Measurements from ENCODE around the gene SLC25A12. TPM values are rescaled to one million over a fixed set of nuclear protein-coding genes. Genes with fewer than 3 reads are reported as not detected.

Gene SLC25A12
- polyA plus RNA-seq, 2 of the 4 experiments (the other 2 are of a cell fraction), result 12.5 to 26.8 TPM

- no peaks in the 10 kb centered on the region for H3K4me1 ChIP-seq
- ATAC-seq, result no peak
- TF ChIP-seq NPAS2 (CRISPR knock-in tag; IDR thresholded peaks at IDR 0.05; ENCODE audit: borderline replicate concordance) (no peak), FOSB (CRISPR knock-in tag; IDR thresholded peaks at IDR 0.05) (no peak), ZC3H11A (IDR thresholded peaks at IDR 0.05) (no peak), GATA3 (IDR thresholded peaks at IDR 0.05; ENCODE audit: borderline replicate concordance) (no peak), CEBPB (IDR thresholded peaks at IDR 0.05) (no peak), NR3C1 (IDR thresholded peaks at IDR 0.05) (no peak), HOXA7 (CRISPR knock-in tag; IDR thresholded peaks at IDR 0.05) (no peak), KDM5A (IDR thresholded peaks at IDR 0.05) (no peak), PHF8 (IDR thresholded peaks at IDR 0.05; ENCODE audit: borderline replicate concordance, low read depth) (no peak), NFE2L2 (conservative IDR thresholded peaks at IDR 0.05; ENCODE audit: low read length) (no peak), MAZ (IDR thresholded peaks at IDR 0.05; ENCODE audit: borderline replicate concordance, low read depth, low read length) (no peak), HEYL (CRISPR knock-in tag; IDR thresholded peaks at IDR 0.05) (no peak), BCL3 (IDR thresholded peaks at IDR 0.05) (no peak), CBX8 (IDR thresholded peaks at IDR 0.05) (no peak), HDAC2 (IDR thresholded peaks at IDR 0.05) (no peak), CHD2 (IDR thresholded peaks at IDR 0.05; ENCODE audit: low read length, partially characterized antibody) (no peak), RFX5 (IDR thresholded peaks at IDR 0.05) (no peak), JUNB (IDR thresholded peaks at IDR 0.05) (no peak), HOXB5 (CRISPR knock-in tag; IDR thresholded peaks at IDR 0.05) (no peak), FOXS1 (CRISPR knock-in tag; IDR thresholded peaks at IDR 0.05) (no peak)
- H3K9me3 ChIP-seq, result no peaks in the 10 kb centered on the region
- CTCF ChIA-PET, result interaction anchor here (0.6 kb wide), 1 partner anchor 197 kb away, joined by 4 read pairs; no protein-coding TSS in a partner anchor
- no peak for FAIRE-seq
- H3K27ac ChIP-seq, result no peak overlapping the region
- DNase-seq (ENCODE audit: low read depth in 1 of 2, low spot score in 1 of 2), result no peak
- H3K4me3 ChIP-seq, result no peak overlapping the region
- 89% methylated on average over 3 of the region's 3 CpGs for WGBS (ENCODE audit: missing lambda C conversion rate)
- POLR2A ChIA-PET, result no interaction called here
- H3K4me2 ChIP-seq, result no peak overlapping the region
Measured at GRCh38 chr2:171792157-171792556, 101.9 kb downstream of the SLC25A12 start.

GRCh38 chr2:171791361-171791760 lies 102.7 kb downstream of the SLC25A12 start:
- POLR2A ChIA-PET, result no interaction called here
- 83% methylated on average over 4 of the region's 4 CpGs for WGBS (ENCODE audit: missing lambda C conversion rate)
- CTCF ChIA-PET, result interaction anchor here (0.9 to 1.8 kb wide), 3 partner anchors 19 to 313 kb away, joined by 3 to 8 read pairs (median 5); no protein-coding TSS in a partner anchor
- no peak overlapping the region for H3K4me3 ChIP-seq
- H3K27ac ChIP-seq, result no peak overlapping the region
- TF ChIP-seq HOXA7 (CRISPR knock-in tag; IDR thresholded peaks at IDR 0.05) (no peak), RCOR1 (IDR thresholded peaks at IDR 0.05; ENCODE audit: low read depth, low read length) (no peak), HOXB5 (CRISPR knock-in tag; IDR thresholded peaks at IDR 0.05) (no peak), SMC3 (IDR thresholded peaks at IDR 0.05) (no peak), JUNB (IDR thresholded peaks at IDR 0.05) (no peak), BHLHE40 (IDR thresholded peaks at IDR 0.05; ENCODE audit: low read depth, low read length) (no peak), CHD4 (IDR thresholded peaks at IDR 0.05; ENCODE audit: borderline replicate concordance) (no peak), HEYL (CRISPR knock-in tag; IDR thresholded peaks at IDR 0.05) (no peak), HDAC2 (IDR thresholded peaks at IDR 0.05) (no peak), TFCP2L1 (CRISPR knock-in tag; IDR thresholded peaks at IDR 0.05) (no peak), FOXS1 (CRISPR knock-in tag; IDR thresholded peaks at IDR 0.05) (no peak)
- TF ChIP-seq, protein P1, sequence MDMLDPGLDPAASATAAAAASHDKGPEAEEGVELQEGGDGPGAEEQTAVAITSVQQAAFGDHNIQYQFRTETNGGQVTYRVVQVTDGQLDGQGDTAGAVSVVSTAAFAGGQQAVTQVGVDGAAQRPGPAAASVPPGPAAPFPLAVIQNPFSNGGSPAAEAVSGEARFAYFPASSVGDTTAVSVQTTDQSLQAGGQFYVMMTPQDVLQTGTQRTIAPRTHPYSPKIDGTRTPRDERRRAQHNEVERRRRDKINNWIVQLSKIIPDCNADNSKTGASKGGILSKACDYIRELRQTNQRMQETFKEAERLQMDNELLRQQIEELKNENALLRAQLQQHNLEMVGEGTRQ (IDR thresholded peaks at IDR 0.05), result no peak
- TF ChIP-seq, protein P2, sequence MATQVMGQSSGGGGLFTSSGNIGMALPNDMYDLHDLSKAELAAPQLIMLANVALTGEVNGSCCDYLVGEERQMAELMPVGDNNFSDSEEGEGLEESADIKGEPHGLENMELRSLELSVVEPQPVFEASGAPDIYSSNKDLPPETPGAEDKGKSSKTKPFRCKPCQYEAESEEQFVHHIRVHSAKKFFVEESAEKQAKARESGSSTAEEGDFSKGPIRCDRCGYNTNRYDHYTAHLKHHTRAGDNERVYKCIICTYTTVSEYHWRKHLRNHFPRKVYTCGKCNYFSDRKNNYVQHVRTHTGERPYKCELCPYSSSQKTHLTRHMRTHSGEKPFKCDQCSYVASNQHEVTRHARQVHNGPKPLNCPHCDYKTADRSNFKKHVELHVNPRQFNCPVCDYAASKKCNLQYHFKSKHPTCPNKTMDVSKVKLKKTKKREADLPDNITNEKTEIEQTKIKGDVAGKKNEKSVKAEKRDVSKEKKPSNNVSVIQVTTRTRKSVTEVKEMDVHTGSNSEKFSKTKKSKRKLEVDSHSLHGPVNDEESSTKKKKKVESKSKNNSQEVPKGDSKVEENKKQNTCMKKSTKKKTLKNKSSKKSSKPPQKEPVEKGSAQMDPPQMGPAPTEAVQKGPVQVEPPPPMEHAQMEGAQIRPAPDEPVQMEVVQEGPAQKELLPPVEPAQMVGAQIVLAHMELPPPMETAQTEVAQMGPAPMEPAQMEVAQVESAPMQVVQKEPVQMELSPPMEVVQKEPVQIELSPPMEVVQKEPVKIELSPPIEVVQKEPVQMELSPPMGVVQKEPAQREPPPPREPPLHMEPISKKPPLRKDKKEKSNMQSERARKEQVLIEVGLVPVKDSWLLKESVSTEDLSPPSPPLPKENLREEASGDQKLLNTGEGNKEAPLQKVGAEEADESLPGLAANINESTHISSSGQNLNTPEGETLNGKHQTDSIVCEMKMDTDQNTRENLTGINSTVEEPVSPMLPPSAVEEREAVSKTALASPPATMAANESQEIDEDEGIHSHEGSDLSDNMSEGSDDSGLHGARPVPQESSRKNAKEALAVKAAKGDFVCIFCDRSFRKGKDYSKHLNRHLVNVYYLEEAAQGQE (IDR thresholded peaks at IDR 0.05), result no peak
- H3K4me1 ChIP-seq, result no peaks in the 10 kb centered on the region
- H3K4me2 ChIP-seq, result no peak overlapping the region
- DNase-seq (ENCODE audit: low read depth in 1 of 2, low spot score in 1 of 2) (no peak), ATAC-seq (no peak), FAIRE-seq (no peak)
- no peaks in the 10 kb centered on the region for H3K9me3 ChIP-seq
